HepG2 (cell line): ENCODE results near the gene SLC9A5. TPM values are rescaled to one million over a fixed set of nuclear protein-coding genes. Genes with fewer than 3 reads are reported as not detected.
A peak's percentile ranks its signal among the peaks of the same experiment; 100 is the strongest.

Experiments
- ARHGAP35 ChIP-seq: sonication (generic); formaldehyde crosslinking; IDR thresholded peaks from 2 replicates; pipeline ENCODE4 v1.9.0; 2022; ENCODE audit warnings: mild to moderate bottlenecking, inconsistent platforms, moderate library complexity, missing genetic modification reagents, borderline replicate concordance
- E2F5 ChIP-seq: sonication (generic); formaldehyde crosslinking; conservative IDR thresholded peaks from 2 replicates; pipeline ENCODE4 v1.4.0; 2020; ENCODE audit warnings: missing genetic modification reagents
- MAF1 ChIP-seq: sonication (generic); formaldehyde crosslinking; IDR thresholded peaks from 2 replicates; pipeline ENCODE4 v1.5.0; 2020; ENCODE audit warnings: missing genetic modification reagents, borderline replicate concordance
- MTA3 ChIP-seq: sonication (generic); formaldehyde crosslinking; IDR thresholded peaks from 2 replicates; pipeline ENCODE4 v1.4.0; 2020; ENCODE audit warnings: missing genetic modification reagents
- MXD1 ChIP-seq: sonication (generic); formaldehyde crosslinking; IDR thresholded peaks from 2 replicates; pipeline ENCODE4 v1.4.0; 2020; ENCODE audit warnings: mild to moderate bottlenecking, missing genetic modification reagents
- NKX3-1 ChIP-seq: sonication (generic); formaldehyde crosslinking; IDR thresholded peaks from 2 replicates; pipeline ENCODE4 v1.5.0; 2020; ENCODE audit warnings: missing genetic modification reagents
- SIN3A ChIP-seq: IDR thresholded peaks from 2 replicates; pipeline ENCODE4 v1.6.1; 2011; ENCODE audit warnings: low read depth, mild to moderate bottlenecking, control low read depth, low read length, borderline replicate concordance
- TEF ChIP-seq: sonication (generic); formaldehyde crosslinking; IDR thresholded peaks from 2 replicates; pipeline ENCODE4 v1.5.0; 2020; ENCODE audit warnings: missing genetic modification reagents
- ZFP41 ChIP-seq: sonication (generic); formaldehyde crosslinking; IDR thresholded peaks from 2 replicates; pipeline ENCODE4 v1.4.0; 2020; ENCODE audit warnings: mild to moderate bottlenecking, missing genetic modification reagents, borderline replicate concordance
- ZKSCAN5 ChIP-seq: sonication (generic); formaldehyde crosslinking; IDR thresholded peaks from 2 replicates; pipeline ENCODE4 v1.5.1; 2020; ENCODE audit warnings: mild to moderate bottlenecking, missing genetic modification reagents
- ZNF503 ChIP-seq: sonication (generic); formaldehyde crosslinking; IDR thresholded peaks from 2 replicates; pipeline ENCODE4 v1.4.0; 2020; ENCODE audit warnings: missing genetic modification reagents
- ZNF512 ChIP-seq: sonication (generic); formaldehyde crosslinking; IDR thresholded peaks from 2 replicates; pipeline ENCODE4 v1.4.0; 2020; ENCODE audit warnings: mild to moderate bottlenecking, missing genetic modification reagents
- ZNF839 ChIP-seq: sonication (generic); formaldehyde crosslinking; IDR thresholded peaks from 2 replicates; pipeline ENCODE4 v1.4.0; 2020; ENCODE audit warnings: missing genetic modification reagents, mild to moderate bottlenecking, borderline replicate concordance
- ZNF878 ChIP-seq: sonication (generic); formaldehyde crosslinking; IDR thresholded peaks from 2 replicates; pipeline ENCODE4 v1.8.1; 2023; ENCODE audit warnings: mild to moderate bottlenecking, missing genetic modification reagents, moderate library complexity
- polyA plus RNA-seq, 8 experiments: library from polyadenylated mRNA; depleted of rRNA in 3 of 8; stranded (reverse) in 7 of 8; unstranded in 1 of 8; fragments of >200 nt; fragmentation: Illumina TruSeq in 4 of 8; extraction: Trizol in 4 of 8; gene quantifications; 2 replicates each; pipeline versions ENCODE4 v1.2.1 to v1.2.3, GENCODE V29; 2011 to 2016; ENCODE audit warnings: low read depth in 4 of 8, missing spikeins in 1 of 8, mixed read lengths in 1 of 8; ENCODE audit not compliant: insufficient read depth in 1 of 8
- total RNA-seq, 5 experiments: library from RNA; depleted of rRNA; stranded (reverse); fragments of >200 nt; fragmentation: Illumina TruSeq; extraction: Trizol; gene quantifications; 2 replicates each; pipeline ENCODE4 v1.2.3, GENCODE V29; 2016; ENCODE audit warnings: low read depth in 1 of 5
- TF ChIP-seq, protein P1 (sequence below): sonication (generic); formaldehyde crosslinking; IDR thresholded peaks from 2 replicates; pipeline ENCODE4 v1.8.0; 2022; ENCODE audit warnings: mild to moderate bottlenecking, missing genetic modification reagents, moderate library complexity
- TF ChIP-seq, protein P2 (sequence below): sonication (generic); formaldehyde crosslinking; IDR thresholded peaks from 2 replicates; pipeline ENCODE4 v1.4.0; 2020; ENCODE audit warnings: mild to moderate bottlenecking, missing genetic modification reagents
- TF ChIP-seq, protein P3 (sequence below): sonication (generic); formaldehyde crosslinking; IDR thresholded peaks from 2 replicates; pipeline ENCODE4 v1.5.0; 2020; ENCODE audit warnings: missing genetic modification reagents, mild to moderate bottlenecking, borderline replicate concordance

SLC9A5 gene
- total and polyA plus RNA-seq, 2 of the 13 experiments (the other 11 are each of a cell fraction or from before 2014, with no cell fraction given) = 0.58 to 1.4 TPM

GRCh38 chr16:67247192-67248072 is 1.3 kb upstream of the SLC9A5 start, which contains the start of gene FHOD1 (continued):
- TF ChIP-seq ZNF503 (CRISPR knock-in tag) (peak; percentile 50; the same call in 1 of the 2 replicates), ZNF512 (CRISPR knock-in tag) (no peak; the same call in 1 of the 2 replicates), ZNF878 (0 out of 2 replicates have a peak, but pooled peaks have one; percentile 58), SIN3A (peak; percentile 45; the same call in 1 of the 2 replicates), ARHGAP35 (CRISPR knock-in tag) (peak; percentile 95; the same call in 1 of the 2 replicates), NKX3-1 (no peak), MAF1 (CRISPR knock-in tag) (no peak), ZNF839 (CRISPR knock-in tag) (no peak), MXD1 (CRISPR knock-in tag) (peak; percentile 79; the same call in 1 of the 2 replicates), ZKSCAN5 (CRISPR knock-in tag) (no peak), MTA3 (CRISPR knock-in tag) (no peak), ZFP41 (CRISPR knock-in tag) (no peak), TEF (no peak), E2F5 (CRISPR knock-in tag) (peak; percentile 93)
- TF ChIP-seq, protein P1, sequence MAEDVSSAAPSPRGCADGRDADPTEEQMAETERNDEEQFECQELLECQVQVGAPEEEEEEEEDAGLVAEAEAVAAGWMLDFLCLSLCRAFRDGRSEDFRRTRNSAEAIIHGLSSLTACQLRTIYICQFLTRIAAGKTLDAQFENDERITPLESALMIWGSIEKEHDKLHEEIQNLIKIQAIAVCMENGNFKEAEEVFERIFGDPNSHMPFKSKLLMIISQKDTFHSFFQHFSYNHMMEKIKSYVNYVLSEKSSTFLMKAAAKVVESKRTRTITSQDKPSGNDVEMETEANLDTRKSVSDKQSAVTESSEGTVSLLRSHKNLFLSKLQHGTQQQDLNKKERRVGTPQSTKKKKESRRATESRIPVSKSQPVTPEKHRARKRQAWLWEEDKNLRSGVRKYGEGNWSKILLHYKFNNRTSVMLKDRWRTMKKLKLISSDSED (CRISPR knock-in tag) = no peak
- TF ChIP-seq, protein P2, sequence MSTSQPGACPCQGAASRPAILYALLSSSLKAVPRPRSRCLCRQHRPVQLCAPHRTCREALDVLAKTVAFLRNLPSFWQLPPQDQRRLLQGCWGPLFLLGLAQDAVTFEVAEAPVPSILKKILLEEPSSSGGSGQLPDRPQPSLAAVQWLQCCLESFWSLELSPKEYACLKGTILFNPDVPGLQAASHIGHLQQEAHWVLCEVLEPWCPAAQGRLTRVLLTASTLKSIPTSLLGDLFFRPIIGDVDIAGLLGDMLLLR = no peak; the same call in 1 of the 2 replicates
- TF ChIP-seq, protein P3, sequence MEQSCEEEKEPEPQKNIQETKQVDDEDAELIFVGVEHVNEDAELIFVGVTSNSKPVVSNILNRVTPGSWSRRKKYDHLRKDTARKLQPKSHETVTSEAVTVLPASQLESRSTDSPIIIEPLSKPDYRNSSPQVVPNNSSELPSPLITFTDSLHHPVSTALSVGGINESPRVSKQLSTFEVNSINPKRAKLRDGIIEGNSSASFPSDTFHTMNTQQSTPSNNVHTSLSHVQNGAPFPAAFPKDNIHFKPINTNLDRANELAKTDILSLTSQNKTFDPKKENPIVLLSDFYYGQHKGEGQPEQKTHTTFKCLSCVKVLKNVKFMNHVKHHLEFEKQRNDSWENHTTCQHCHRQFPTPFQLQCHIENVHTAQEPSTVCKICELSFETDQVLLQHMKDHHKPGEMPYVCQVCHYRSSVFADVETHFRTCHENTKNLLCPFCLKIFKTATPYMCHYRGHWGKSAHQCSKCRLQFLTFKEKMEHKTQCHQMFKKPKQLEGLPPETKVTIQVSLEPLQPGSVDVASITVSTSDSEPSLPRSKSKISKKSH (CRISPR knock-in tag) = no peak; the same call in 1 of the 2 replicates
